Activated CD8-positive, alpha-beta T cell treated with anti-CD3 and anti-CD28 coated beads for 36 hours (primary cell): Measurements from ENCODE around the gene E2F2. TPM values are rescaled to one million over a fixed set of nuclear protein-coding genes. Genes with fewer than 3 reads are reported as not detected.

Experiments used
- ATAC-seq: fragments of 200-7000 bp; cut with Tn5 transposase; one replicate; pipeline ENCODE4 v1.10.0; 2021; ENCODE audit warnings: mild to moderate bottlenecking, moderate library complexity
- CTCF ChIA-PET: fragments of 350-600 bp; sonication (Branson Sonifier 250); formaldehyde crosslinking; loops from one replicate; lab custom pipeline; 2021; ENCODE audit warnings: antibody characterized with exemption; lab: Charles Lee
- POLR2A ChIA-PET: fragments of 350-600 bp; sonication (Branson Sonifier 250); formaldehyde crosslinking; loops from one replicate; lab custom pipeline; 2021; ENCODE audit warnings: antibody characterized with exemption; lab: Charles Lee
- DNase-seq: peaks from one replicate; pipeline ENCODE4 v3.0.0-alpha.2; 2020
- H3K27ac Mint-ChIP-seq: one replicate; pipeline ENCODE4 v1.8.0; 2021; ENCODE audit warnings: mild to moderate bottlenecking, mixed read lengths
- H3K27me3 Mint-ChIP-seq: one replicate; pipeline ENCODE4 v1.8.0; 2021; ENCODE audit warnings: mixed read lengths
- H3K36me3 Mint-ChIP-seq: one replicate; pipeline ENCODE4 v1.8.0; 2021; ENCODE audit warnings: low read depth, mixed read lengths
- H3K4me1 Mint-ChIP-seq: one replicate; pipeline ENCODE4 v1.8.0; 2021; ENCODE audit warnings: low read depth, mixed read lengths
- H3K4me3 Mint-ChIP-seq: one replicate; pipeline ENCODE4 v1.8.0; 2021; ENCODE audit warnings: mild to moderate bottlenecking, moderate library complexity, mixed read lengths
- H3K9me3 Mint-ChIP-seq: one replicate; pipeline ENCODE4 v1.8.0; 2021; ENCODE audit warnings: mixed read lengths
- intact Hi-C: fragments of 100-400 bp; cut with micrococcal nuclease; formaldehyde crosslinking; loops from one replicate; pipeline ENCODE4 v1.10.0; 2022
- total RNA-seq, 2 experiments: library from RNA; stranded (reverse); gene quantifications; one replicate each; pipeline ENCODE4 v1.2.3, GENCODE V29; 2021
- TF ChIP-seq, protein P1 (sequence below): fragments of 200-600 bp; IDR thresholded peaks from one replicate; pipeline ENCODE4 v1.8.0; 2022; ENCODE audit warnings: antibody characterized with exemption, mild to moderate bottlenecking

E2F2 gene
- total RNA-seq, 2 experiments from 2014 or later = 23.7 to 25.3 TPM

GRCh38 chr1:23558140-23558871 lies 27.3 kb upstream of the E2F2 start:
- Mint-ChIP-seq H3K27ac (peak overlapping the region; percentile 80), H3K9me3 (no peaks in the 10 kb centered on the region), H3K4me3 (peak overlapping the region; percentile 89), H3K27me3 (peaks cover 3% of the 10 kb centered on the region), H3K36me3 (peaks cover 28% of the 10 kb centered on the region), H3K4me1 (peaks cover 59% of the 10 kb centered on the region)
- ChIA-PET CTCF (interaction anchor here (0.9 to 7.1 kb wide), 14 partner anchors 8 to 78 kb away, joined by 3 to 82 read pairs (median 6); no protein-coding TSS in a partner anchor), POLR2A (interaction anchor here (0.6 to 5.2 kb wide), 28 partner anchors 12 to 257 kb away, joined by 3 to 40 read pairs (median 4); partner anchors contain the start of genes HNRNPR, PITHD1 and RPL11)
- intact Hi-C loops = loop anchor here (5.0 kb wide), 1 partner anchor 34 kb away; no protein-coding TSS in a partner anchor
- TF ChIP-seq, protein P1, sequence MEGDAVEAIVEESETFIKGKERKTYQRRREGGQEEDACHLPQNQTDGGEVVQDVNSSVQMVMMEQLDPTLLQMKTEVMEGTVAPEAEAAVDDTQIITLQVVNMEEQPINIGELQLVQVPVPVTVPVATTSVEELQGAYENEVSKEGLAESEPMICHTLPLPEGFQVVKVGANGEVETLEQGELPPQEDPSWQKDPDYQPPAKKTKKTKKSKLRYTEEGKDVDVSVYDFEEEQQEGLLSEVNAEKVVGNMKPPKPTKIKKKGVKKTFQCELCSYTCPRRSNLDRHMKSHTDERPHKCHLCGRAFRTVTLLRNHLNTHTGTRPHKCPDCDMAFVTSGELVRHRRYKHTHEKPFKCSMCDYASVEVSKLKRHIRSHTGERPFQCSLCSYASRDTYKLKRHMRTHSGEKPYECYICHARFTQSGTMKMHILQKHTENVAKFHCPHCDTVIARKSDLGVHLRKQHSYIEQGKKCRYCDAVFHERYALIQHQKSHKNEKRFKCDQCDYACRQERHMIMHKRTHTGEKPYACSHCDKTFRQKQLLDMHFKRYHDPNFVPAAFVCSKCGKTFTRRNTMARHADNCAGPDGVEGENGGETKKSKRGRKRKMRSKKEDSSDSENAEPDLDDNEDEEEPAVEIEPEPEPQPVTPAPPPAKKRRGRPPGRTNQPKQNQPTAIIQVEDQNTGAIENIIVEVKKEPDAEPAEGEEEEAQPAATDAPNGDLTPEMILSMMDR = no peak
- DNase-seq (peak; percentile 60), ATAC-seq (no peak)

DNA sequence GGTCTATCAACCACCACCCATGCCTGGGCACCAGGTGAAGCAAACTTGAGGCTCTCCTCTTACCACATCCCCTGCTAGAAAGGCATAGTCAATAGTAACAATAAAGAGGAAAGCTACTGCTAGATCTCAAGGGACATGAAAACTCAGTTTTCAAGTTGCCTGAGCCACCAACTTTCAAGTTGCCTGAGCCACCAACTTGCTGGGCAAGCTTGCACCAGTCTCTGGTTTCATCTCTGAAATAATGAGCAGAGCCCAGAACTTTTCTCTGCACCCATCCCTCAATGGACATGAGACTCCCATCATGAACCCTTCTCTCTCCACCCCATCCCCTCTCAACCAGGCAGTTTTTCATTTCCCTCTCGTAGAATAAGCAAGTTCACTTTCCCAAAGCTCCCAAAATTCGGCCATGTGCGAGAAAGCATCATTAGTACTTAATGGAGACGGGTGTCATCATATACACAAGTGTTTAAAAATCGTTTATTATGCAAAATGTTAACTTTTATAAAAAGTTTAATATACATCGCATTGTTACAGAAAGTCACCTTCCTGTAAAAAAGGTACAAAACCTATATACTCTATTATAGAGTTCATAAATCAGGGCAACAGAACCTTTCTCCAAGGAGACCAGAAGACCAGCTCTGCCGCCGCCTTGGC lies 26.6 kb upstream of the E2F2 start:
- Mint-ChIP-seq H3K36me3 (peaks cover 28% of the 10 kb centered on the region), H3K27ac (peak overlapping the region; percentile 80), H3K4me3 (peak overlapping the region; percentile 89), H3K9me3 (no peaks in the 10 kb centered on the region), H3K27me3 (peaks cover 3% of the 10 kb centered on the region), H3K4me1 (peaks cover 54% of the 10 kb centered on the region)
- DNase-seq = peak; percentile 42
- intact Hi-C loops = loop anchor here (5.0 kb wide), 1 partner anchor 35 kb away; no protein-coding TSS in a partner anchor
- TF ChIP-seq, protein P1 = no peak
- ChIA-PET CTCF (interaction anchor here (1.4 to 7.1 kb wide), 6 partner anchors 12 to 79 kb away, joined by 4 to 82 read pairs (median 20); no protein-coding TSS in a partner anchor), POLR2A (interaction anchor here (0.6 to 5.2 kb wide), 18 partner anchors 13 to 220 kb away, joined by 3 to 40 read pairs (median 4); partner anchors contain the start of genes HNRNPR, PITHD1 and RPL11)
- ATAC-seq = no peak

DNA sequence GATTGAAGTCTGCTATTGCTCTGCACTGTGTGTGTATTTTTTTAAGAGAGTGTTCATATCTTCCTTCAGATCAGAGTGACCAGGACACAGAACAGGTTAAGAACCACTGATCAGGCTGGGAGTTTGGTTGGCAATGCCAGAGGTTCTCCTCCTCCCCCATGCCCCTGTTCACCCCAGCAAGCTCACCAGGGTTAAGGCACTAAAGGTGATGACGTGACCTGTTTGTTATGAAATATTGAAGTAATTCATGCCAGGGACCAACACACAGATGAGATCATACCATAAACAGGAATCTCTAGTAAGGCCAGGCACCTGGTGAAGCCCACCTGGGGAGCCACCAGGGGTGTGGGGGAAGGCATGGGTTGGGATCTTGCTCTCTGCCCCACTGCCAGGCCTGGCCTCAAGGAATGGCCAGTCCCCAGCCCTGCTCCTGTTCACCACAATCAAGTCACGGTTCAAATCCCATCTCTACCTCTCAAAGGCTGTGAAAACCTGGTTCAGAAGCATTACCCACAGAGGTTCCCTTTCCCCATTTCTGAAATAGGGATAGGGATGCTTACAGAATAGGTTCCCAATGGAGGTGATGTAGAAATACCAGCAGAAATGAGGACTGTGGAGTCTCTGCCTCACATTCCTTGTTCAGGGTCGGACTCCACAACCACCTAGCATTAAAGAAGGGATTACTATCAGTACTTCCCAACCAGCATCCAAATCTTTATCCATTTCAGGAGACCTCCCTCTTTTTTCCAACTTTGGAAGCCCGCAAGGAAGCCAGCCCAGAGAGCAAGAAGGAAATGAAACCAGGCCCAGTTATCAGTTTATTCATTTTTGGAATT lies 25.8 kb upstream of the E2F2 start:
- peaks cover 54% of the 10 kb centered on the region for H3K4me1 Mint-ChIP-seq
- no peaks in the 10 kb centered on the region for H3K9me3 Mint-ChIP-seq
- peak overlapping the region; percentile 80 for H3K27ac Mint-ChIP-seq
- DNase-seq (peak; percentile 33), ATAC-seq (no peak)
- TF ChIP-seq, protein P1 = no peak
- H3K4me3 Mint-ChIP-seq = peak overlapping the region; percentile 89
- POLR2A ChIA-PET = interaction anchor here (0.6 to 5.2 kb wide), 14 partner anchors 15 to 80 kb away, joined by 3 to 40 read pairs (median 5); partner anchors contain the start of gene E2F2
- CTCF ChIA-PET = interaction anchor here (0.8 to 19.3 kb wide), 13 partner anchors 11 to 80 kb away, joined by 3 to 927 read pairs (median 10); no protein-coding TSS in a partner anchor
- intact Hi-C loops = loop anchor here (5.0 kb wide), 1 partner anchor 35 kb away; no protein-coding TSS in a partner anchor
- H3K36me3 Mint-ChIP-seq = peaks cover 28% of the 10 kb centered on the region
- H3K27me3 Mint-ChIP-seq = peaks cover 3% of the 10 kb centered on the region

- peaks cover 55% of the 10 kb centered on the region for H3K4me1 Mint-ChIP-seq
- CTCF ChIA-PET = interaction anchor here (0.8 to 19.3 kb wide), 15 partner anchors 9 to 108 kb away, joined by 3 to 927 read pairs (median 5); no protein-coding TSS in a partner anchor
- no peak for DNase-seq
Observed at GRCh38 chr1:23555986-23556634, 25.1 kb upstream of the E2F2 start.

More at GRCh38 chr1:23555986-23556634, 25.1 kb upstream of the E2F2 start:
- POLR2A ChIA-PET = interaction anchor here (0.8 to 4.2 kb wide), 14 partner anchors 13 to 142 kb away, joined by 3 to 43 read pairs (median 8); partner anchors contain the start of genes E2F2 and RPL11
- H3K27ac Mint-ChIP-seq = peak overlapping the region; percentile 80
- no peaks in the 10 kb centered on the region for H3K9me3 Mint-ChIP-seq
- H3K4me3 Mint-ChIP-seq = peak overlapping the region; percentile 89
- TF ChIP-seq, protein P1 = no peak
- peaks cover 28% of the 10 kb centered on the region for H3K36me3 Mint-ChIP-seq
- H3K27me3 Mint-ChIP-seq = no peaks in the 10 kb centered on the region
- intact Hi-C loops = loop anchor here (5.0 kb wide), 1 partner anchor 36 kb away; no protein-coding TSS in a partner anchor
- no peak for ATAC-seq
